DND-41 (cell line): ENCODE results near the gene SYNDIG1.

Source experiments
- ATAC-seq: fragments of 200-7000 bp; cut with Tn5 transposase; 3 replicates; pipeline ENCODE4 v1.9.1; 2021; ENCODE audit warnings: low read depth; ENCODE audit not compliant: insufficient read depth
- DNase-seq: peaks from one replicate; pipeline ENCODE4 v3.0.0-alpha.2; 2020
- H2AFZ ChIP-seq: 2 replicates; pipeline ENCODE4 v1.6.0; 2012; ENCODE audit warnings: low read depth, low read length
- H3K27ac ChIP-seq: 2 replicates; pipeline ENCODE4 v1.5.1; 2012; ENCODE audit warnings: low read length, inconsistent platforms
- H3K27me3 ChIP-seq: fragments of 200-600 bp; sonication (generic); 2 replicates; pipeline ENCODE4 v1.6.0; 2012; ENCODE audit warnings: low read length, mild to moderate bottlenecking, inconsistent platforms; ENCODE audit not compliant: insufficient read depth, poor library complexity
- H3K36me3 ChIP-seq: 2 replicates; pipeline ENCODE4 v1.5.1; 2012; ENCODE audit warnings: low read length, inconsistent platforms; ENCODE audit not compliant: insufficient read depth
- H3K4me1 ChIP-seq: 2 replicates; pipeline ENCODE4 v1.5.1; 2012; ENCODE audit warnings: mild to moderate bottlenecking, low read length; ENCODE audit not compliant: insufficient read depth
- H3K4me2 ChIP-seq: 2 replicates; pipeline ENCODE4 v1.6.0; 2012; ENCODE audit warnings: mild to moderate bottlenecking, moderate library complexity, low read length, inconsistent platforms; ENCODE audit not compliant: insufficient read depth
- H3K4me3 ChIP-seq, 2 experiments: fragments of 200-600 bp in 1 of 2; shearing (Covaris generic) in 1 of 2; 2 replicates each; pipeline ENCODE4 v1.5.1; 2012 to 2016; ENCODE audit warnings: inconsistent platforms in 2 of 2, low read length in 2 of 2, mild to moderate bottlenecking in 2 of 2, low read depth in 1 of 2, moderate library complexity in 1 of 2
- H3K79me2 ChIP-seq: 2 replicates; pipeline ENCODE4 v1.6.0; 2012; ENCODE audit warnings: low read length, inconsistent platforms; ENCODE audit not compliant: insufficient read depth
- H3K9ac ChIP-seq: 2 replicates; pipeline ENCODE4 v1.6.0; 2012; ENCODE audit warnings: low read depth, mild to moderate bottlenecking, inconsistent platforms, low read length, moderate library complexity
- H3K9me3 ChIP-seq: 2 replicates; pipeline ENCODE4 v1.5.1; 2012; ENCODE audit warnings: low read length, moderate library complexity, mild to moderate bottlenecking, inconsistent platforms; ENCODE audit not compliant: insufficient read depth, severe bottlenecking
- H4K20me1 ChIP-seq: 2 replicates; pipeline ENCODE4 v1.6.0; 2012; ENCODE audit warnings: low read length; ENCODE audit not compliant: insufficient read depth
- CTCF ChIP-seq: IDR thresholded peaks from 2 replicates; pipeline ENCODE4 v1.5.1; 2012; ENCODE audit warnings: borderline replicate concordance, low read length, moderate library complexity, mild to moderate bottlenecking; ENCODE audit not compliant: poor library complexity, severe bottlenecking; ENCODE audit errors: extremely low read depth
- EZH2 ChIP-seq: IDR thresholded peaks from 3 replicates; pipeline ENCODE4 v1.6.1; 2012; ENCODE audit warnings: borderline replicate concordance, low read depth, mild to moderate bottlenecking, moderate library complexity, low read length, inconsistent platforms; ENCODE audit not compliant: severe bottlenecking

Gene SYNDIG1

GRCh38 chr20:24630486-24631172 is 161.2 kb downstream of the SYNDIG1 start:
- H3K9ac ChIP-seq: no peak overlapping the region
- no peaks in the 10 kb centered on the region for H3K9me3 ChIP-seq
- ATAC-seq (no peak), DNase-seq (no peak)
- no peaks in the 10 kb centered on the region for H3K79me2 ChIP-seq
- H3K4me2 ChIP-seq: no peak overlapping the region
- H2AFZ ChIP-seq: no peak overlapping the region
- H3K27ac ChIP-seq: no peak overlapping the region
- no peaks in the 10 kb centered on the region for H3K27me3 ChIP-seq
- no peaks in the 10 kb centered on the region for H4K20me1 ChIP-seq
- no peak for TF ChIP-seq CTCF
- TF ChIP-seq EZH2: no peak
- no peak overlapping the region for H3K4me3 ChIP-seq
- no peaks in the 10 kb centered on the region; the same call in 1 of the 2 replicates for H3K4me1 ChIP-seq
- no peaks in the 10 kb centered on the region for H3K36me3 ChIP-seq

- Histone ChIP-seq H3K4me2 (no peak overlapping the region), H3K36me3 (no peaks in the 10 kb centered on the region), H3K4me1 (no peaks in the 10 kb centered on the region; the same call in 1 of the 2 replicates), H3K27ac (no peak overlapping the region), H2AFZ (no peak overlapping the region), H4K20me1 (no peaks in the 10 kb centered on the region), H3K4me3 (no peak overlapping the region), H3K27me3 (no peaks in the 10 kb centered on the region), H3K9me3 (no peaks in the 10 kb centered on the region), H3K79me2 (no peaks in the 10 kb centered on the region), H3K9ac (no peak overlapping the region)
- DNase-seq (no peak), ATAC-seq (no peak)
- TF ChIP-seq CTCF (no peak), EZH2 (no peak)
Measured at GRCh38 chr20:24631173-24631505, 161.7 kb downstream of the SYNDIG1 start.

DNA sequence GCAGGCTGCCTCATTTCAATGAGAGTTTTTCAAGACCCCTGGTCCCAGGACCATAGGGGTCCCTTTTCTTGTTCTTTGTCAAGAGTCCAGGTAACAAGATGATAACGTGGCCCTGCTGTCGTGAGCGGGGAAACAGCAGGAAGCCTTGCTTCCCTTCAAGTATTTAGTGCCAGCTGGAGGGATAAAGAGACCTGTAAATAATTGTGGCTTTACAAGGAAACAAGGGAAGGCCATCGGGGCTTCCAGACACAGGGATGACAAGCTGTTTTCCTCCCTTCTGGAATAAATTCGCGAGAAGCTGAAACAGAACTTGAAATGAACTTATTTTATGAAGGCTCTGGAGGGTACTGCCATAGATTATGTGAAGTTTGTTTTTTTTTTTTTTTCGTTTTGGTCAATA is 163.2 kb downstream of the SYNDIG1 start:
- no peak for ATAC-seq
- no peaks in the 10 kb centered on the region for H3K9me3 ChIP-seq
- no peak overlapping the region for H2AFZ ChIP-seq
- no peak overlapping the region for H3K4me3 ChIP-seq
- no peaks in the 10 kb centered on the region; the same call in 1 of the 2 replicates for H3K4me1 ChIP-seq
- H3K4me2 ChIP-seq: no peak overlapping the region
- H4K20me1 ChIP-seq: no peaks in the 10 kb centered on the region
- TF ChIP-seq CTCF: no peak
- TF ChIP-seq EZH2: no peak
- no peak overlapping the region for H3K27ac ChIP-seq
- H3K79me2 ChIP-seq: no peaks in the 10 kb centered on the region
- no peak overlapping the region for H3K9ac ChIP-seq
- no peaks in the 10 kb centered on the region for H3K36me3 ChIP-seq
- no peaks in the 10 kb centered on the region for H3K27me3 ChIP-seq
- DNase-seq: no peak

- Histone ChIP-seq H3K4me3 (no peak overlapping the region), H3K4me1 (no peaks in the 10 kb centered on the region; the same call in 1 of the 2 replicates), H3K9me3 (no peaks in the 10 kb centered on the region), H2AFZ (no peak overlapping the region), H3K27ac (no peak overlapping the region), H3K79me2 (no peaks in the 10 kb centered on the region), H4K20me1 (no peaks in the 10 kb centered on the region), H3K9ac (no peak overlapping the region), H3K36me3 (no peaks in the 10 kb centered on the region), H3K27me3 (no peaks in the 10 kb centered on the region), H3K4me2 (no peak overlapping the region)
- ATAC-seq (no peak), DNase-seq (no peak)
- TF ChIP-seq CTCF (no peak), EZH2 (no peak)
Measured at GRCh38 chr20:24633026-24633425, 163.6 kb downstream of the SYNDIG1 start.
